ENCODE data around the gene RARA.
"Not testable (repeated sequence)": the region's sequence is repeated elsewhere in the genome, so short reads cannot be mapped to it uniquely, and the experiment has no call there.

The RARA gene

GRCh38 chr17:40375786-40376185 lies 66.8 kb downstream of the RARA start:
- not testable (repeated sequence) for DNase-seq (ENCODE audit: low spot score)

DNA sequence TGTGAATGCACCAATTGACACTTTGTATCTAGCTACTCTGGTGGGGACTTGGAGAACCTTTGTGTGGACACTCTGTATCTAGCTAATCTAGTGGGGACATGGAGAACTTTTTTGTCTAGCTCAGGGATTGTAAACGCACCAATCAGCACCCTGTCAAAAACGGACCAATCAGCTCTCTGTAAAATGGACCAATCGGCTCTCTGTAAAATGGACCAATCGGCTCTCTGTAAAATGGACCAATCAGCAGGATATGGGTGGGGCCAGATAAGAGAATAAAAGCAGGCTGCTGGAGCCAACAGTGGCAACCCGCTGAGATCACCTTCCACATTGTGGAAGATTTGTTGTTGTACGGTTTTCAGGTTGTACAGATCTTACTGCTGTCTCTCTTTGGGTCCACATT lies 67.6 kb downstream of the RARA start:
- DNase-seq (ENCODE audit: low spot score), result not testable (repeated sequence)

DNA sequence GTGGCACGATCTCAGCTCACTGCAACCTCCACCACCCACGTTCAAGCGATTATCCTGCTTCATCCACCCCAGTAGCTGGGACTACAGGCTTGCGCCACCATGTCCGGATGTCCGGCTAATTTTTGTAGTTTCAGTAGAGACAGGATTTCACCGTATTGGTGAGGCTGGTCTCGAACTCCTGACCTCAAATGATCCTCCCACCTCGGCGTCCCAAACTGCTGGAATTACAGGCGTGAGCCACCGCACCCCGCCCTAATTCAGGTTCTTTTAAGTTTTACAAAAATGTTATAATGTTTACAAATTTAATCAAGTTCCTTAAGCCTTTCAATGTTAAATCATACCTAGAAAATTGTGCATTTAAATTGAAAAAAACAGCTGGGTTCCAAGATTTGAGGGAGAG lies 68.9 kb downstream of the RARA start:
- no peak for DNase-seq (ENCODE audit: low spot score)

- no peak for DNase-seq (ENCODE audit: low spot score)
Observed at GRCh38 chr17:40378966-40379365, 70.0 kb downstream of the RARA start.

DNA sequence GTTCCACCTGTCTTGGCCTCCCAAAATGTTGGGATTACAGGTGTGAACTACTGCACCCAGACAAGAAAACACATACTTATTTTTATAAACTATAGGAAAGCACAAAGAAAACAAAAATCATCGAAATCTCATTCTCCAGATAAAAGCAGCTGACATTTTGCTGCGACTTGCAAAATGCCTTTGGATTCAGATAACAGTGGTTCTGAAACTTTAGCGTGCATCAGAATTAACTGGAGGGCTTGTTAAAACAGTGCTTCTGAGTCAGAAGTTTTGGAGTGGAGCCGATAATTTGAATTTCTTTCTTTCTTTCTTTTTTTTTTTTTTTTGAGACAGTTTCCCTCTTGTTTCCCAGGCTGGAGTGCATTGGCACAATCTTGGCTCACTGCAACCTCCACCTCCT lies 73.3 kb downstream of the RARA start:
- no peak for DNase-seq (ENCODE audit: low spot score)

GRCh38 chr17:40386555-40386954 lies 77.6 kb downstream of the RARA start:
- not testable (repeated sequence) for DNase-seq (ENCODE audit: low spot score)

DNA sequence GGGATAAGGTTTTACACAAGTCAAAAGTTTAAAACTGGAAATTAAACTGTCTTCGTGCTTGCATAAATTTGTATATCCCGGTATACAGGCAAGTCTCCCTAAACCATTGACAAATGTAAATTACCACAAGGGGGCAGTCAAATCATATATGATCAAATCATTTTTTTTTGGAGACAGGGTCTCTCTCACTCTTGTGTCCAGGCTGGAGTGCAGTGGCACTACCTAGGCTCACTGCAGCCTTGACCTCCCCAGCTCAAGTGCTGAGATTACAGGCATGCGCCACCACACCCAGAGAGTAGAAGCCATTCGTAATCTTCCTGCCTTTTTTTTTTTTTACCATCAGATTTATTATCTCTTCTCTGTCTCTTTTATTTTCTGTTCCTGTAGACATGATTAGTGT lies 90.2 kb downstream of the RARA start:
- peak; percentile 29 for DNase-seq (ENCODE audit: low spot score)

DNA sequence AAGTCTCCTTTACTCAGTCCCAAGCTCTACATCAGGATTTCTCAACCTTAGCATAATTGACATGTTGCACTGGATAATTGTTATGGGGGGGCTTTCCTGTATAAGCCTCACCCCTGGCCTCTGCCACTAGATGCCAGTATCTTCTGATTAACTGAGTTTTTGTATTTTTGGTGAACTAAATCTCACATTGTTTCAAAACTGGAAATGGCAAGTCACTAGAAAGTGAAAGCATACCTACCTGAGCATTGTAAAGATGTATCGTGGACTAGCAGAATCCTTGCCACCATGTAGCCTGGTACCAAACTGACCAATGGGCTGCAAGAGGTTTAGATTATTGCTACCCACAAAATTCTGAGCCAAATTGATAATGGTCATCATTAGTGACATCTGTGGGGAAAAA lies 93.7 kb downstream of the RARA start:
- DNase-seq (ENCODE audit: low spot score), result no peak

DNA sequence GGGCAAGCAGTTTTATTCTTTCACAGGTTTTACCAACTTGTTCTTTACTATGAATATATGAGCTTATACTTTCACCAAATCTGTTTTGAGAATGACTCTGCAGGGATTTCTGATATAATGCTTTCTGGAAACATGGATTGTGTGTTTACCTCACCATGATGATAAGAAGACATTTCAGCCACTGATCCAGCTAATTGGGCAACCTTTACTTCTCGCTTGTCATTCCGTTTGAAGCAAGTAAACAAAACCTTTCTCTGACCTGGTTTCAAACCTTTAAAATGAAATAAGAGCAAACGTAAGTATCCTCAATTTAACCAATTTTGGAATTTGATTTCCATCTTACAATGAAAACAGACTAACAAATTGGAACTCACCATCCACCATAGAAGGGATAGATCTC lies 95.0 kb downstream of the RARA start:
- DNase-seq (ENCODE audit: low spot score), result no peak
